Cardiac septum (tissue), 1 donor: Measurements from ENCODE around the gene ST6GALNAC4. TPM values are rescaled to one million over a fixed set of nuclear protein-coding genes. Genes with fewer than 3 reads are reported as not detected.

Source experiments
- DNase-seq: peaks from one replicate; pipeline ENCODE4 v3.0.0-alpha.2; 2020; ENCODE audit warnings: low spot score
- intact Hi-C: fragments of 100-400 bp; cut with DNase I; formaldehyde crosslinking; loops from one replicate; pipeline ENCODE4 v1.14.0; 2022
- total RNA-seq: library from RNA; stranded (reverse); fragmentation: NEBNext Ultra II Directional; extraction: Animal tissue kit (Norgen Biotek cat#: 25700); gene quantifications from one replicate; pipeline ENCODE4 v1.2.1, GENCODE V29; 2021
- donor health status: DM: no; HTN: no; CAD: no.

Gene ST6GALNAC4
- total RNA-seq, 1 donor from 2014 or later = 48.1 TPM

- intact Hi-C loops = no loop called here
- DNase-seq = no peak
Measured at GRCh38 chr9:127934986-127935385, 18.1 kb upstream of the ST6GALNAC4 start.

GRCh38 chr9:127934248-127934647, 17.4 kb upstream of the ST6GALNAC4 start:
- intact Hi-C loops = no loop called here

GRCh38 chr9:127931092-127931881, 14.4 kb upstream of the ST6GALNAC4 start:
- no peak for DNase-seq
- intact Hi-C loops = no loop called here

More at GRCh38 chr9:127934248-127934647, 17.4 kb upstream of the ST6GALNAC4 start:
- no peak for DNase-seq

GRCh38 chr9:127930231-127931091, 13.6 kb upstream of the ST6GALNAC4 start, which contains the start of gene PIP5KL1:
Gene PIP5KL1 (minus strand): TSS chr9:127930777. CDS start chr9:127930752, 25 bp downstream.
- intact Hi-C loops = no loop called here

GRCh38 chr9:127929625-127929979, 12.8 kb upstream of the ST6GALNAC4 start:
- intact Hi-C loops = no loop called here
- DNase-seq = no peak

More at GRCh38 chr9:127930231-127931091, 13.6 kb upstream of the ST6GALNAC4 start, which contains the start of gene PIP5KL1:
- DNase-seq = peak; percentile 88

GRCh38 chr9:127928676-127929624, 12.1 kb upstream of the ST6GALNAC4 start:
- no peak for DNase-seq
- intact Hi-C loops = no loop called here

GRCh38 chr9:127927988-127928675, 11.3 kb upstream of the ST6GALNAC4 start:
- intact Hi-C loops = no loop called here
- no peak for DNase-seq

GRCh38 chr9:127927201-127927987, 10.6 kb upstream of the ST6GALNAC4 start:
- intact Hi-C loops = no loop called here
- no peak for DNase-seq

- no peak for DNase-seq
- intact Hi-C loops = no loop called here
Measured at GRCh38 chr9:127926906-127927200, 10.0 kb upstream of the ST6GALNAC4 start.

GRCh38 chr9:127925959-127926905, 9.4 kb upstream of the ST6GALNAC4 start:
- intact Hi-C loops = no loop called here
- no peak for DNase-seq

GRCh38 chr9:127924736-127925444, 8.0 kb upstream of the ST6GALNAC4 start:
- intact Hi-C loops = no loop called here
- DNase-seq = no peak

- DNase-seq = no peak
- intact Hi-C loops = loop anchor here (2.0 kb wide), 1 partner anchor 421 kb away; no protein-coding TSS in a partner anchor
Measured at GRCh38 chr9:127923771-127924170, 6.9 kb upstream of the ST6GALNAC4 start.

GRCh38 chr9:127923046-127923445, 6.2 kb upstream of the ST6GALNAC4 start:
- DNase-seq = no peak
- intact Hi-C loops = loop anchor here (2.0 kb wide), 1 partner anchor 420 kb away; no protein-coding TSS in a partner anchor

- DNase-seq = peak; percentile 91
- intact Hi-C loops = loop anchor here (1.0 to 2.0 kb wide), 2 partner anchors 331 to 419 kb away; no protein-coding TSS in a partner anchor
Measured at GRCh38 chr9:127921557-127922120, 4.8 kb upstream of the ST6GALNAC4 start.

- intact Hi-C loops = loop anchor here (1.0 kb wide), 1 partner anchor 330 kb away; no protein-coding TSS in a partner anchor
- DNase-seq = no peak
Measured at GRCh38 chr9:127920794-127921193, 4.0 kb upstream of the ST6GALNAC4 start.
